Neural cell (in vitro differentiated cells): ENCODE results near the gene TMPRSS4. TPM values are rescaled to one million over a fixed set of nuclear protein-coding genes. Genes with fewer than 3 reads are reported as not detected.

Experiments
- H2AFZ ChIP-seq: fragments of 200-600, 300-800 bp; sonication (generic), shearing (Covaris generic); 2 replicates; pipeline ENCODE4 v1.6.0; 2014; ENCODE audit warnings: low read depth, mild to moderate bottlenecking, antibody characterized with exemption, low read length, moderate library complexity
- H3F3A ChIP-seq: fragments of 200-600 bp; shearing (Covaris generic); 2 replicates; pipeline ENCODE4 v1.6.1; 2016; ENCODE audit warnings: mild to moderate bottlenecking, moderate library complexity, mixed read lengths, antibody characterized with exemption, low read length; ENCODE audit not compliant: insufficient read depth, poor library complexity, severe bottlenecking
- H3K27ac ChIP-seq: fragments of 200-600, 300-800 bp; sonication (generic), shearing (Covaris generic); 2 replicates; pipeline ENCODE4 v1.5.1; 2014; ENCODE audit warnings: mild to moderate bottlenecking, low read length, moderate library complexity
- H3K27me3 ChIP-seq: fragments of 300-800, 200-600 bp; sonication (generic), shearing (Covaris generic); 2 replicates; pipeline ENCODE4 v1.6.0; 2014; ENCODE audit warnings: mild to moderate bottlenecking, low read depth, low read length, moderate library complexity; ENCODE audit not compliant: insufficient read depth
- H3K36me3 ChIP-seq: fragments of 300-800, 200-600 bp; sonication (generic), shearing (Covaris generic); 2 replicates; pipeline ENCODE4 v1.5.1; 2014; ENCODE audit warnings: mild to moderate bottlenecking, antibody characterized with exemption, low read length, moderate library complexity; ENCODE audit not compliant: insufficient read depth
- H3K4me2 ChIP-seq: fragments of 300-800, 200-600 bp; sonication (generic), shearing (Covaris generic); 2 replicates; pipeline ENCODE4 v1.6.0; 2014; ENCODE audit warnings: mild to moderate bottlenecking, low read length
- H3K4me3 ChIP-seq: fragments of 300-800, 200-600 bp; sonication (generic), shearing (Covaris generic); 2 replicates; pipeline ENCODE4 v1.5.1; 2014; ENCODE audit warnings: mild to moderate bottlenecking, low read length, moderate library complexity
- H3K79me2 ChIP-seq: fragments of 200-600 bp; shearing (Covaris generic); replicated peaks from 2 replicates; pipeline ENCODE4 v1.6.0; 2014; ENCODE audit warnings: mild to moderate bottlenecking, low read length, moderate library complexity; ENCODE audit not compliant: insufficient read depth
- H3K9ac ChIP-seq: fragments of 300-800, 200-600 bp; sonication (generic), shearing (Covaris generic); 2 replicates; pipeline ENCODE4 v1.6.1; 2016; ENCODE audit warnings: mild to moderate bottlenecking, low read length, mixed read lengths
- H3K9me2 ChIP-seq: fragments of 200-600 bp; shearing (Covaris generic); 2 replicates; pipeline ENCODE4 v1.6.1; 2016; ENCODE audit warnings: mild to moderate bottlenecking, low read length, mixed read lengths; ENCODE audit not compliant: insufficient read depth
- H3K9me3 ChIP-seq: fragments of 200-600, 300-800 bp; sonication (generic), shearing (Covaris generic); 2 replicates; pipeline ENCODE4 v1.6.1; 2016; ENCODE audit warnings: mild to moderate bottlenecking, mixed run types, low read length, moderate library complexity, mixed read lengths
- H4K20me1 ChIP-seq: fragments of 200-600 bp; shearing (Covaris generic); 2 replicates; pipeline ENCODE4 v1.6.1; 2016; ENCODE audit warnings: mild to moderate bottlenecking, mixed run types; ENCODE audit not compliant: insufficient read depth
- CTCF ChIP-seq: fragments of 450-650 bp; IDR thresholded peaks from 2 replicates; pipeline ENCODE4 v1.5.1; 2014; ENCODE audit warnings: antibody characterized with exemption, mild to moderate bottlenecking, moderate library complexity; ENCODE audit not compliant: poor library complexity, severe bottlenecking
- EP300 ChIP-seq: fragments of 450-650 bp; conservative IDR thresholded peaks from 2 replicates; pipeline ENCODE4 v1.6.1; 2014; ENCODE audit warnings: antibody characterized with exemption, mild to moderate bottlenecking, moderate library complexity; ENCODE audit not compliant: poor library complexity, severe bottlenecking
- EZH2 ChIP-seq: fragments of 200-600, 300-800 bp; shearing (Covaris generic), sonication (generic); IDR thresholded peaks from 2 replicates; pipeline ENCODE4 v1.6.1; 2014; ENCODE audit warnings: antibody characterized with exemption, low read length, borderline replicate concordance, mild to moderate bottlenecking; ENCODE audit not compliant: insufficient read depth, poor library complexity, severe bottlenecking
- MXI1 ChIP-seq: fragments of 450-650 bp; conservative IDR thresholded peaks from 2 replicates; pipeline ENCODE4 v1.6.1; 2014; ENCODE audit warnings: antibody characterized with exemption, mild to moderate bottlenecking; ENCODE audit not compliant: poor library complexity, severe bottlenecking
- POLR2AphosphoS5 ChIP-seq: IDR thresholded peaks from 2 replicates; pipeline ENCODE4 v1.6.1; 2012
- RAD21 ChIP-seq: fragments of 450-650 bp; conservative IDR thresholded peaks from 2 replicates; pipeline ENCODE4 v1.6.1; 2014; ENCODE audit warnings: antibody characterized with exemption, mild to moderate bottlenecking, moderate library complexity
- REST ChIP-seq: IDR thresholded peaks from 2 replicates; pipeline ENCODE4 v1.6.1; 2012; ENCODE audit warnings: borderline replicate concordance
- SMC3 ChIP-seq: fragments of 450-650 bp; conservative IDR thresholded peaks from 2 replicates; pipeline ENCODE4 v1.6.1; 2014; ENCODE audit warnings: antibody characterized with exemption, mild to moderate bottlenecking, moderate library complexity; ENCODE audit not compliant: poor library complexity
- TAF1 ChIP-seq: IDR thresholded peaks from 2 replicates; pipeline ENCODE4 v1.6.1; 2012; ENCODE audit warnings: low read depth
- polyA plus RNA-seq: library from polyadenylated mRNA; depleted of rRNA; stranded (reverse); fragments of >200 nt; gene quantifications from 2 replicates; pipeline ENCODE4 v1.2.3, GENCODE V29; 2014

Gene TMPRSS4
- polyA plus RNA-seq, 1 donor from 2014 or later: not detected

- Histone ChIP-seq H3K9me2 (no peaks in the 10 kb centered on the region), H2AFZ (no peak overlapping the region), H3K36me3 (no peaks in the 10 kb centered on the region), H3K9ac (no peak overlapping the region), H4K20me1 (no peaks in the 10 kb centered on the region), H3K4me2 (no peak overlapping the region), H3K4me3 (no peak overlapping the region), H3K9me3 (no peaks in the 10 kb centered on the region), H3F3A (no peaks in the 10 kb centered on the region), H3K79me2 (no peaks in the 10 kb centered on the region), H3K27ac (no peak overlapping the region), H3K27me3 (no peaks in the 10 kb centered on the region)
- TF ChIP-seq POLR2AphosphoS5 (no peak), RAD21 (no peak), EZH2 (no peak), SMC3 (no peak), TAF1 (no peak), REST (no peak), EP300 (no peak), MXI1 (no peak), CTCF (no peak)
Measured at GRCh38 chr11:118052581-118053206, 24.2 kb upstream of the TMPRSS4 start.

- Histone ChIP-seq H3K79me2 (no peaks in the 10 kb centered on the region), H3K9me3 (no peaks in the 10 kb centered on the region), H3K27ac (no peak overlapping the region), H3F3A (no peaks in the 10 kb centered on the region), H3K4me2 (no peak overlapping the region), H3K27me3 (no peaks in the 10 kb centered on the region), H3K9me2 (no peaks in the 10 kb centered on the region), H3K36me3 (no peaks in the 10 kb centered on the region), H3K9ac (no peak overlapping the region), H4K20me1 (no peaks in the 10 kb centered on the region), H2AFZ (no peak overlapping the region), H3K4me3 (no peak overlapping the region)
- TF ChIP-seq POLR2AphosphoS5: no peak
- TF ChIP-seq EZH2: no peak
- TF ChIP-seq CTCF: no peak
- no peak for TF ChIP-seq EP300
- no peak for TF ChIP-seq MXI1
- TF ChIP-seq SMC3: no peak
- no peak for TF ChIP-seq REST
Measured at GRCh38 chr11:118054712-118055640, 21.9 kb upstream of the TMPRSS4 start.
